Heart right ventricle (tissue), 16 donors: ENCODE measurements around the gene ALDH1A2. TPM values are rescaled to one million over a fixed set of nuclear protein-coding genes. Genes with fewer than 3 reads are reported as not detected.

Experiments
- ATAC-seq, 8 donors: fragments of 200-7000 bp; cut with Tn5 transposase; one replicate each; pipeline ENCODE4 v1.9.1; 2020; ENCODE audit warnings: mild to moderate bottlenecking in 8 of 8, moderate library complexity in 8 of 8, moderate number of reproducible peaks in 1 of 8
- DNase-seq, 2 donors: peaks; one replicate each; pipeline ENCODE4 v3.0.0-alpha.2; 2020
- H3K27ac ChIP-seq, 10 donors: fragments of 200-600 bp; sonication (generic) in 2 of 10; one replicate each; pipeline versions ENCODE4 v1.5.0 to v1.8.0; 2020 to 2022; ENCODE audit warnings: mild to moderate bottlenecking in 3 of 10
- H3K27me3 ChIP-seq, 7 donors: fragments of 200-600 bp; one replicate each; pipeline ENCODE4 v1.8.0; 2021 to 2022; ENCODE audit warnings: mild to moderate bottlenecking in 2 of 7
- H3K36me3 ChIP-seq, 9 donors: fragments of 200-600 bp; sonication (generic) in 1 of 9; one replicate each; pipeline versions ENCODE4 v1.5.0 to v1.8.0; 2020 to 2022; ENCODE audit warnings: mild to moderate bottlenecking in 2 of 9
- H3K4me1 ChIP-seq, 9 donors: fragments of 200-600 bp; sonication (generic) in 1 of 9; one replicate each; pipeline versions ENCODE4 v1.5.0 to v1.8.0; 2020 to 2022; ENCODE audit warnings: mild to moderate bottlenecking in 4 of 9
- H3K4me3 ChIP-seq, 10 donors: fragments of 200-600 bp; sonication (generic) in 2 of 10; one replicate each; pipeline versions ENCODE4 v1.5.0 to v1.8.0; 2020 to 2022; ENCODE audit warnings: mild to moderate bottlenecking in 7 of 10, moderate library complexity in 2 of 10
- H3K9me3 ChIP-seq, 11 donors: fragments of 200-600 bp in 10 of 11; sonication (generic) in 2 of 11; one replicate each; pipeline versions ENCODE4 v1.5.0 to v1.8.0; 2013 to 2022; ENCODE audit warnings: mild to moderate bottlenecking in 2 of 11, control low read depth in 1 of 11, moderate library complexity in 1 of 11
- WGBS, 2 donors: extraction: QIAGEN DNeasy Blood & Tissue Kit; methylation state at CpG; one replicate each; pipeline ENCODE4 v1.1.7; 2013; ENCODE audit warnings: inconsistent platforms in 1 of 2; 5-methylcytosine and 5-hydroxymethylcytosine counted together
- intact Hi-C, 10 donors: fragments of 100-400 bp; cut with DNase I; formaldehyde crosslinking; loops; one replicate each; pipeline versions ENCODE4 v1.11.1 to v1.14.2; 2022
- polyA plus RNA-seq, 2 donors: library from polyadenylated mRNA; stranded (reverse); fragments of 200-250 nt; gene quantifications; one replicate each; pipeline ENCODE4 v1.2.3, GENCODE V29; 2013
- total RNA-seq, 10 donors: library from RNA; stranded (reverse); fragmentation: NEBNext Ultra II Directional in 3 of 10; extraction: Animal tissue kit (Norgen Biotek cat#: 25700) in 3 of 10; gene quantifications; one replicate each; pipeline versions ENCODE4 v1.2.1 to v1.2.4, GENCODE V29; 2021 to 2023
- TF ChIP-seq, protein P1 (sequence below), 9 donors: fragments of 200-600 bp; sonication (generic) in 2 of 9; IDR thresholded peaks; one replicate each; pipeline versions ENCODE4 v1.5.0 to v1.8.0; 2021 to 2022; ENCODE audit warnings: antibody characterized with exemption in 9 of 9, mild to moderate bottlenecking in 5 of 9, moderate library complexity in 1 of 9
- donor health status: Arrhythmogenic right ventricular cardiomyopathy.
- donor health status: ischemic (EF 13 %, LVEDD 7.1; RV severe dilation, severe dysfunction).
- donor health status: healthy with polysubstance abuse.
- donor health status: DM: no; HTN: yes; CAD: no.
- donor health status: DM: no; HTN: no; CAD: no.
- donor health status: ischemic (EF 25% LVEDD 6.9; RV normal size, moderate dysfunction).
- donor health status: ischemic (EF 25% LVEDD 5.7; RV mildly dilated, moderate dysfunction).
- donor health status: healthy.
- donor health status: DM: yes; HTN: yes; CAD: no.
- donor health status: Ischemic cardiomyopathy.
- donor health status: ischemic (EF 35%, LVEDD 5.7; RV mildly dilated, moderate dysfunction).
- donor health status: nonischemic (EF 11% LVEDD 7.7; RV severe dilation, severe dysfunction).
- donor health status: DM: yes; HTN: yes; CAD: no.
- donor health status: PGD.
- donor health status: ischemic (EF 29% LVEDD 5.4; RV normal size, mild dysfunction).
- donor health status: nonischemic (EF 23%, LVEDD 6.1; RV moderate dilation, normal function).

Gene ALDH1A2
- total and polyA plus RNA-seq, 12 donors, result 2.3 to 21.0 (median 9.8) TPM

DNA sequence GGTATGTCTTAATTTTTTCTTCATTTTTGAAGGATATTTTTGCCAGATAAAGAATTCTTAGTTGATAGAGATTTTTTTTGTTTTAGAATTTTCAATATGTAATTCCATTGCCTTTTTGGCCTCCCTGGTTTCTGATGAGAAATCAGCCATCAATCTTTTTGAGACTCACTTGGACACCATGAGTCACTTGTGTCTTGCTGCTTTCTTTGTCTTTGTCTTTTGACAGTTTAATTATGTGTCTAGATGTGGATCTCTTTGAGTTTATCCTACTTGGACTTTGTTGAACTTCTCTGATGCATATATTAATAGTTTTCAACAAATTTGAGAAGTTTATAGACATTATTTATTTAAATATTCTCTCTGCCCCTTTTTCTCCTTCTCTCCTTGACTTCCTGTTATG is 38.0 kb upstream of the ALDH1A2 start:
- intact Hi-C loops, result no loop called here
- TF ChIP-seq, protein P1, sequence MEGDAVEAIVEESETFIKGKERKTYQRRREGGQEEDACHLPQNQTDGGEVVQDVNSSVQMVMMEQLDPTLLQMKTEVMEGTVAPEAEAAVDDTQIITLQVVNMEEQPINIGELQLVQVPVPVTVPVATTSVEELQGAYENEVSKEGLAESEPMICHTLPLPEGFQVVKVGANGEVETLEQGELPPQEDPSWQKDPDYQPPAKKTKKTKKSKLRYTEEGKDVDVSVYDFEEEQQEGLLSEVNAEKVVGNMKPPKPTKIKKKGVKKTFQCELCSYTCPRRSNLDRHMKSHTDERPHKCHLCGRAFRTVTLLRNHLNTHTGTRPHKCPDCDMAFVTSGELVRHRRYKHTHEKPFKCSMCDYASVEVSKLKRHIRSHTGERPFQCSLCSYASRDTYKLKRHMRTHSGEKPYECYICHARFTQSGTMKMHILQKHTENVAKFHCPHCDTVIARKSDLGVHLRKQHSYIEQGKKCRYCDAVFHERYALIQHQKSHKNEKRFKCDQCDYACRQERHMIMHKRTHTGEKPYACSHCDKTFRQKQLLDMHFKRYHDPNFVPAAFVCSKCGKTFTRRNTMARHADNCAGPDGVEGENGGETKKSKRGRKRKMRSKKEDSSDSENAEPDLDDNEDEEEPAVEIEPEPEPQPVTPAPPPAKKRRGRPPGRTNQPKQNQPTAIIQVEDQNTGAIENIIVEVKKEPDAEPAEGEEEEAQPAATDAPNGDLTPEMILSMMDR (IDR thresholded peaks at IDR 0.05), result no peak
- no peaks in the 10 kb centered on the region for H3K36me3 ChIP-seq
- H3K27ac ChIP-seq, result no peak overlapping the region
- H3K4me3 ChIP-seq, result no peak overlapping the region
- no peaks in the 10 kb centered on the region for H3K9me3 ChIP-seq
- ATAC-seq (no peak), DNase-seq (no peak)
- no peaks in the 10 kb centered on the region for H3K4me1 ChIP-seq
- peaks cover 0 to 27% (median 7%) of the 10 kb centered on the region in 7 donors for H3K27me3 ChIP-seq

DNA sequence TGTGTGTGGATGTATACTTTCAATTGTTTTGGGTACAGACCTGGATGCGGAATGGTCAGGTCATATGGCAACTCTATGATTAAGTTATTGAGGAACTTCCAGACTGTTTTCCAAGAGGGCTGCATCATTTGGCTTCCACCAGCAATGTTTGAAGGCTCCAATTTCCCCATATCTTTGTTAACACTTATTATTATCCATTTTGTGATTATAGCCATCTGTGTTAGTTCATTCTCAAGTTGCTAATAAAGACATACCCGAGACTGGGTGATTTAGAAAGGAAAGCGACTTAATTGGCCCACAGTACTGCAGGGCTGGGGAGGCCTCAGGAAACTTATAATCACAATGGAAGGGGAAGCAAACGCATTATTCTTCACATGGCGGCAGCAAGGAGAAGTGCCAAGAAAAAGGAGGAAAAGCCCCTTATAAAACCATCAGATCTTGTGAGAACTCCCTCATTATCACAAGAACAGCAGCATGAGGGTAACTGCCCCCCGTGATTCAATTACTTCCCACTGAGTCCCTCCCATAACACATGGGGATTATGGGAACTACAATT is 31.1 kb upstream of the ALDH1A2 start:
- ATAC-seq (no peak), DNase-seq (no peak)
- no peak overlapping the region for H3K4me3 ChIP-seq
- peaks cover 0 to 10% (median 0%) of the 10 kb centered on the region in 7 donors for H3K27me3 ChIP-seq
- intact Hi-C loops, result no loop called here
- H3K9me3 ChIP-seq, result peaks cover 0 to 13% (median 0%) of the 10 kb centered on the region in 11 donors
- no peak overlapping the region for H3K27ac ChIP-seq
- TF ChIP-seq, protein P1 (IDR thresholded peaks at IDR 0.05), result no peak
- WGBS, 2 donors, result 77 to 83% methylated on average over 6 of the region's 6 CpGs
- no peaks in the 10 kb centered on the region for H3K36me3 ChIP-seq
- H3K4me1 ChIP-seq, result no peaks in the 10 kb centered on the region

DNA sequence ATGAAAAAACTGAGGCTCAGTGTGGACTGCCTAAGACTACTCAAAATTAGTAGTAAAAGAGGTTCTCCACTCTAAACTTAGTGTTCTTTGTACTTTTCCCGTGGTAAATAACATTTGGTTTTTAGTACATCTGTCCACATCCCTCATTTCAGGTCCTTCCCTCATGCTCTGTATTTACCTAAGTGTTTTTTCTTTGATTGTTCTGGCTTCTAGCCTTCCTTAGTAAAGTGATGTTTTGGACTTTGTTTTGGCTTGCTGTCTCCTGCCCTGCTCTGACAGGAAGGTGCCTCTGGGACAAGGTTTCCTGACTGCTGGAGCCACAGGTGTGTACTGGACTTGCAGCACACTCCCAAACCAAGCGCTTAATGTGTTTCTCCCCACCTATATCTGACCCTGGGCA is 29.9 kb upstream of the ALDH1A2 start:
- intact Hi-C loops, result no loop called here
- H3K27me3 ChIP-seq, result no peaks in the 10 kb centered on the region
- TF ChIP-seq, protein P1 (IDR thresholded peaks at IDR 0.05), result no peak
- ATAC-seq, result no peak
- no peak overlapping the region for H3K4me3 ChIP-seq
- H3K9me3 ChIP-seq, result peaks cover 0 to 13% (median 0%) of the 10 kb centered on the region in 11 donors
- no peaks in the 10 kb centered on the region for H3K36me3 ChIP-seq
- no peak overlapping the region for H3K27ac ChIP-seq
- 81 to 84% methylated on average over 2 of the region's 2 CpGs for WGBS, 2 donors
- no peak for DNase-seq
- H3K4me1 ChIP-seq, result no peaks in the 10 kb centered on the region

DNA sequence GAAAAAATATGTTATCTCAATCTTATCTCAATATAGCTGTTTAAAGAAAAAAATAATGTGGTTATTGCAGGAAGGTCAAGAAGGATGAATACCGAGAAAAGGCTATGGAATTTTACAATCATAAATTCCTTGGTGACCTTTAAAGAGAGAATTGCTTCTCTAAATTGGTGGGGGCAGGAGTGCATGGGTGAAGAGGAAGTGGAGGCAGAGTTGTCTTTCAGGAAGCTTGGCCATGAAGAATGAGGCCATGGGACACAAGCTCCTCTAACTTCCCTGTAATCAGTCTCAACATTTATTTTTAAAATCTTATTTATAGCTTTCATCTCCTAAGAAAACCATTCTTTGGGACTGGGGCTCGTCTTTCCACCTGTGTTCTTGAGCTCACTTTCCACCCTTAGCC is 22.4 kb upstream of the ALDH1A2 start:
- ATAC-seq, result no peak
- Histone ChIP-seq H3K36me3 (no peaks in the 10 kb centered on the region), H3K4me3 (no peak overlapping the region), H3K27ac (no peak overlapping the region), H3K27me3 (peaks cover 0 to 6% (median 0%) of the 10 kb centered on the region in 7 donors), H3K9me3 (peaks cover 0 to 6% (median 0%) of the 10 kb centered on the region in 11 donors), H3K4me1 (no peaks in the 10 kb centered on the region)
- intact Hi-C loops, result no loop called here
- DNase-seq, result no peak
- 61 to 62% methylated on average over 2 of the region's 2 CpGs for WGBS, 2 donors
- TF ChIP-seq, protein P1 (IDR thresholded peaks at IDR 0.05), result no peak
